ENCODE measurements around the gene AKAP10.
"Not testable (repeated sequence)": the region's sequence is repeated elsewhere in the genome, so short reads cannot be mapped to it uniquely, and the experiment has no call there.

Gene AKAP10

DNA sequence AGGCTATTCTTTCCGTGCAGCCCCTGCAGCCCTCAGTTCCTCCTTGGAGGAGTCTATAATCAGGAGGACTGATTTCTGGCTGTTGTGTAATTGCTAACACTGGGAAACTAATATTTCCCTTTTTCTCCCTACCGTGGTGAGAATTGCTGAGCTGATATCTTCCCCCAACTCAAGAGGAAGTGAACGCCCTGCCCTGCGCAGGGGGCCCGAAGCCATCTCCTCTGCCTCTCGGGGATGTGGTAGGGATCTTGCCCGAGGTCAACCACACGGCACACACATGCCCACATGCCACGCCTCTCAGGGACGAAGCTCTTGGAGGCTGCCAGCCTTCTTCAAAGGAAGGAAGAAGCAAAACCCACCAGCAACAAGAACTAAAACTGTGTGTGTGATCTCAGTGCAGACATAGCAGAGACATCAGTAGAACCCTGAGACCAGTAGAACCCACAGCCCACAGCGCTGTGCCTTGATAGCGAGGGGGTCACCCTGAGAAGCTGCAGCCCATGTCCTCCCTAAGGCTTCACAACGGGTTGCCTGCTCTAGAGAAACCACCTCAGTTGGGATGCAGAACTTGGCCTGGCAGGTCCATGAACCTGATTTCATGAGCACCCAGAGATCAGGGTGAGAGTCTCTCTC is 101.0 kb downstream of the AKAP10 start:
- TF ChIP-seq CTCF (IDR thresholded peaks at IDR 0.05; ENCODE audit: low read length, missing control alignments), result no peak
- no peak for DNase-seq (ENCODE audit: low read depth)
- no peak overlapping the region for H3K4me3 ChIP-seq (replicated peaks; ENCODE audit: low read depth, low read length)

- TF ChIP-seq CTCF (IDR thresholded peaks at IDR 0.05; ENCODE audit: low read length, missing control alignments), result no peak
- no peak for DNase-seq (ENCODE audit: low read depth)
- H3K4me3 ChIP-seq (replicated peaks; ENCODE audit: low read depth, low read length), result no peak overlapping the region
Measured at GRCh38 chr17:19874256-19874655, 103.4 kb downstream of the AKAP10 start.

- no peak for TF ChIP-seq CTCF (IDR thresholded peaks at IDR 0.05; ENCODE audit: low read length, missing control alignments)
- no peak overlapping the region for H3K4me3 ChIP-seq (replicated peaks; ENCODE audit: low read depth, low read length)
- no peak for DNase-seq (ENCODE audit: low read depth)
Measured at GRCh38 chr17:19873346-19873745, 104.3 kb downstream of the AKAP10 start.

DNA sequence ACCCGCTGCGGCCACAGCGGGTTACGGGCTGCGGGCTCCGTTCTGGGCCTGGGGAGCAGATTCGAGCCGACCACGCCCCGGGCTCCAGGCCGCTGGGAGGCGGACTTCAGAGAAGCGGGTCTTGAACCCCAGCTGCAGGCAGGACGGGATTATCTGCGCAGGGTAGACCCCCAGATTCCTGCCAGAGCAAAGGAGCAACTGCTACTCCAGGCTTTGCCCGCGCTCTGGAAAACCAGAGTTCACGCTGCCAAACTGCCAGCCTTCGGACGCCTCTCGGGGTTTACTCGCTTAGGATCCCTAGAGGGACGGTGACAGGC is 109.6 kb downstream of the AKAP10 start:
- peak overlapping the region; percentile 69 for H3K4me3 ChIP-seq (replicated peaks; ENCODE audit: low read depth, low read length)
- no peak for TF ChIP-seq CTCF (IDR thresholded peaks at IDR 0.05; ENCODE audit: low read length, missing control alignments)

GRCh38 chr17:19867329-19868078 is 110.1 kb downstream of the AKAP10 start, which contains the start of gene ULK2:
ULK2 (minus strand) TSS chr17:19867936; CDS start chr17:19867417, 519 bp downstream.
- H3K4me3 ChIP-seq (replicated peaks; ENCODE audit: low read depth, low read length), result peak within 1 kb of the TSS; percentile 69
- no peak for TF ChIP-seq CTCF (IDR thresholded peaks at IDR 0.05; ENCODE audit: low read length, missing control alignments)
- peak; percentile 77 for DNase-seq (ENCODE audit: low read depth)

More for the DNA sequence above, 109.6 kb downstream of the AKAP10 start:
- DNase-seq (ENCODE audit: low read depth), result no peak

DNA sequence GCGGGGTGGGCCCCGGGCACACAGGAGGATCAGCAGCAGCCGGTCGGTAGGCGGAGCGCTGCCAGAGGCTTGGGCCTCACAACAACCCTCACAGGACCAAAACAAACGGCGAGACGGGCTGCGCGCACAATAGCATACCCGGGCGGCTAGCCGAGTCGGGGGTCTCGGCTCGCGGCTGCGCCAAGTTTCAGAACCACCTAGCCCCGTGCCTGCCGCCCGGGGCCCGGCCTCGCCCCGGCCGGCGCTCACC is 110.6 kb downstream of the AKAP10 start:
- DNase-seq (ENCODE audit: low read depth), result peak; percentile 62
- TF ChIP-seq CTCF (IDR thresholded peaks at IDR 0.05; ENCODE audit: low read length, missing control alignments), result peak; percentile 33
- H3K4me3 ChIP-seq (replicated peaks; ENCODE audit: low read depth, low read length), result peak overlapping the region; percentile 69

DNA sequence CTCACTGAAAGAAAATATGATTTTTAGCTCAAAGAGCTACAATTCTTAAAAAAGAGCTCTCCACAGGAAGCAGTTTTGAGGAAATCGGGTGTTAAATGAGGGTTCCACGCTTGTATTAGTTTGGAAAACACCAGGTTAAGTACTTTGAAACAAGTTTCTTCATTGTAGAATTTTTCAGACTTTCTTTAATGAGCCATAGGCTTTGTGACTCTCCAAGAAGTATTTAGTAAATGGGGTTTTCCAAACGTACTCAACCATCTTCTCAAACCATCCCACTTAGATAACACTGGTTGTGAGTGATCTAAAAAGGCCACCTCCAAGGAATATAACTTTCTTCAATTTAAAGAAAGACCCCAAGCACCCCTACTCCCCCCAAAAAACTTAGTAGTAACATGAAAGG is 112.6 kb downstream of the AKAP10 start:
- no peak for DNase-seq (ENCODE audit: low read depth)
- no peak for TF ChIP-seq CTCF (IDR thresholded peaks at IDR 0.05; ENCODE audit: low read length, missing control alignments)
- H3K4me3 ChIP-seq (replicated peaks; ENCODE audit: low read depth, low read length), result no peak overlapping the region

GRCh38 chr17:19860647-19861177 is 116.9 kb downstream of the AKAP10 start:
- H3K4me3 ChIP-seq (replicated peaks; ENCODE audit: low read depth, low read length); DNase-seq (ENCODE audit: low read depth): not testable (repeated sequence)

Data from fibroblast of pulmonary artery (primary cell).